H1 (cell line): ENCODE measurements around the gene MIOX. TPM values are rescaled to one million over a fixed set of nuclear protein-coding genes. Genes with fewer than 3 reads are reported as not detected.

Experiments
- CTCF ChIA-PET: fragments of 300-600 bp; sonication (Branson Sonifier 250); formaldehyde crosslinking; loops from one replicate; lab custom pipeline; 2021; ENCODE audit not compliant: partially characterized antibody; lab: Charles Lee
- POLR2A ChIA-PET: fragments of 300-600 bp; sonication (Branson Sonifier 250); formaldehyde crosslinking; loops from one replicate; lab custom pipeline; 2021; ENCODE audit warnings: inconsistent platforms; ENCODE audit not compliant: partially characterized antibody; lab: Charles Lee
- DNase-seq, 2 experiments: peaks; one replicate each; pipeline versions ENCODE4 v3.0.0 to v3.0.0-alpha.2; 2010 to 2022; ENCODE audit warnings: low spot score in 2 of 2, low read depth in 1 of 2, mixed read lengths in 1 of 2
- FAIRE-seq: peaks from 2 replicates; lab custom pipeline; 2011; peaks lifted over from hg19 to GRCh38; lab: Jason Lieb, UNC
- H2AFZ ChIP-seq: 2 replicates; pipeline ENCODE4 v1.8.1; 2012; ENCODE audit warnings: low read length, inconsistent platforms
- H2AK5ac ChIP-seq: 2 replicates; pipeline ENCODE4 v1.6.1; 2013; ENCODE audit warnings: low read depth, low read length
- H2BK120ac ChIP-seq: replicated peaks from 2 replicates; pipeline ENCODE3; 2013; ENCODE audit warnings: low read depth, low read length, inconsistent platforms
- H2BK12ac ChIP-seq: 2 replicates; pipeline ENCODE4 v1.6.1; 2013; ENCODE audit warnings: low read depth, low read length
- H2BK15ac ChIP-seq: 2 replicates; pipeline ENCODE4 v1.6.1; 2013; ENCODE audit warnings: low read length
- H2BK20ac ChIP-seq: 2 replicates; pipeline ENCODE4 v1.6.1; 2013; ENCODE audit warnings: low read length
- H2BK5ac ChIP-seq: 2 replicates; pipeline ENCODE4 v1.6.1; 2013; ENCODE audit warnings: low read depth, low read length
- H3K14ac ChIP-seq: 2 replicates; pipeline ENCODE4 v1.6.1; 2013; ENCODE audit warnings: inconsistent platforms; ENCODE audit not compliant: insufficient read length
- H3K18ac ChIP-seq: 2 replicates; pipeline ENCODE4 v1.6.1; 2013; ENCODE audit warnings: low read length; ENCODE audit errors: extremely low read depth
- H3K23ac ChIP-seq: 2 replicates; pipeline ENCODE4 v1.6.1; 2013; ENCODE audit warnings: inconsistent platforms; ENCODE audit not compliant: insufficient read length
- H3K23me2 ChIP-seq: 2 replicates; pipeline ENCODE4 v1.6.1; 2013; ENCODE audit warnings: low read depth, low read length
- H3K27ac ChIP-seq: 2 replicates; pipeline ENCODE4 v1.6.1; 2011; ENCODE audit warnings: low read depth, low read length, inconsistent platforms
- H3K27me3 ChIP-seq, 4 experiments: replicated peaks in 1 of 4; 1 replicate in 1 of 4; 2 replicates in 3 of 4; pipeline versions ENCODE4 v1.6.1 to v1.8.1; 2011 to 2013; ENCODE audit warnings: low read length in 3 of 4, mild to moderate bottlenecking in 3 of 4, inconsistent platforms in 2 of 4, mixed read lengths in 2 of 4, moderate library complexity in 1 of 4; ENCODE audit not compliant: control insufficient read depth in 3 of 4, insufficient read depth in 3 of 4; ENCODE audit errors: extremely low read depth in 1 of 4
- H3K36me3 ChIP-seq, 4 experiments: 2 replicates each; pipeline versions ENCODE4 v1.6.1 to v1.8.1; 2011 to 2013; ENCODE audit warnings: mild to moderate bottlenecking in 4 of 4, low read length in 3 of 4, moderate library complexity in 2 of 4, control low read depth in 1 of 4, inconsistent platforms in 1 of 4; ENCODE audit not compliant: insufficient read depth in 4 of 4, control insufficient read depth in 2 of 4
- H3K4ac ChIP-seq: replicated peaks from 2 replicates; pipeline ENCODE3; 2013; ENCODE audit warnings: low read length, low read depth, mixed read lengths, inconsistent platforms; ENCODE audit not compliant: insufficient read length
- H3K4me1 ChIP-seq, 4 experiments: replicated peaks in 1 of 4; 1 replicate in 1 of 4; 2 replicates in 3 of 4; pipeline versions ENCODE4 v1.6.1 to v1.8.1; 2011 to 2013; ENCODE audit warnings: low read length in 3 of 4, inconsistent platforms in 2 of 4, mixed read lengths in 1 of 4; ENCODE audit not compliant: insufficient read depth in 4 of 4, control insufficient read depth in 3 of 4
- H3K4me2 ChIP-seq, 2 experiments: 2 replicates each; pipeline versions ENCODE4 v1.6.1 to v1.8.1; 2011 to 2013; ENCODE audit warnings: low read depth in 2 of 2, low read length in 2 of 2, control low read depth in 1 of 2, inconsistent platforms in 1 of 2, mild to moderate bottlenecking in 1 of 2; ENCODE audit not compliant: insufficient read depth in 1 of 2
- H3K4me3 ChIP-seq, 4 experiments: fragments of 200-600, 300-600 bp in 1 of 4; sonication (generic), shearing (Covaris generic), sonication (Bioruptor Twin) in 1 of 4; 2 replicates each; pipeline versions ENCODE4 v1.5.1 to v1.8.1; 2011 to 2016; ENCODE audit warnings: low read length in 4 of 4, low read depth in 3 of 4, control low read depth in 2 of 4, inconsistent platforms in 2 of 4, mild to moderate bottlenecking in 2 of 4, mixed read lengths in 1 of 4, moderate library complexity in 1 of 4; ENCODE audit not compliant: insufficient read depth in 2 of 4; ENCODE audit errors: extremely low read depth in 1 of 4
- H3K56ac ChIP-seq: replicated peaks from 2 replicates; pipeline ENCODE3; 2013; ENCODE audit warnings: low read depth, mild to moderate bottlenecking, mixed read lengths, low read length, inconsistent platforms; ENCODE audit not compliant: insufficient read length
- H3K79me1 ChIP-seq: 2 replicates; pipeline ENCODE4 v1.6.1; 2013; ENCODE audit warnings: low read depth, low read length, control low read depth
- H3K79me2 ChIP-seq, 2 experiments: 2 replicates each; pipeline versions ENCODE4 v1.6.1 to v1.8.1; 2012 to 2013; ENCODE audit warnings: low read length in 2 of 2, mild to moderate bottlenecking in 2 of 2, inconsistent platforms in 1 of 2; ENCODE audit not compliant: insufficient read depth in 2 of 2, control insufficient read depth in 1 of 2
- H3K9ac ChIP-seq, 4 experiments: replicated peaks in 1 of 4; 1 replicate in 1 of 4; 2 replicates in 3 of 4; pipeline versions ENCODE4 v1.6.1 to v1.8.1; 2011 to 2013; ENCODE audit warnings: low read depth in 3 of 4, low read length in 3 of 4, control low read depth in 2 of 4, mild to moderate bottlenecking in 2 of 4, moderate library complexity in 2 of 4, inconsistent platforms in 1 of 4; ENCODE audit errors: extremely low read depth in 1 of 4
- H3K9me3 ChIP-seq, 2 experiments: 2 replicates each; pipeline versions ENCODE4 v1.6.1 to v1.8.1; 2012 to 2013; ENCODE audit warnings: mild to moderate bottlenecking in 2 of 2, moderate library complexity in 2 of 2, control low read depth in 1 of 2, inconsistent platforms in 1 of 2, low read depth in 1 of 2, low read length in 1 of 2, mixed read lengths in 1 of 2; ENCODE audit not compliant: insufficient read depth in 2 of 2
- H4K20me1 ChIP-seq, 2 experiments: replicated peaks in 1 of 2; 2 replicates each; pipeline versions ENCODE3 to v1.8.1; 2011 to 2013; ENCODE audit warnings: inconsistent platforms in 2 of 2, low read length in 2 of 2, mild to moderate bottlenecking in 1 of 2; ENCODE audit not compliant: insufficient read depth in 2 of 2, control insufficient read depth in 1 of 2
- H4K5ac ChIP-seq: 2 replicates; pipeline ENCODE4 v1.6.1; 2013; ENCODE audit warnings: low read length, low read depth, mixed read lengths, inconsistent platforms; ENCODE audit not compliant: insufficient read length
- H4K8ac ChIP-seq: 2 replicates; pipeline ENCODE4 v1.8.0; 2013; ENCODE audit warnings: mild to moderate bottlenecking, moderate library complexity, low read length, inconsistent platforms; ENCODE audit not compliant: insufficient read depth; ENCODE audit errors: extremely low read depth
- H4K91ac ChIP-seq: replicated peaks from 2 replicates; pipeline ENCODE3; 2013; ENCODE audit warnings: low read length, mixed read lengths, inconsistent platforms; ENCODE audit not compliant: insufficient read length
- CBX5 ChIP-seq: fragments of 300-800, 300-1000 bp; sonication (generic); IDR thresholded peaks from 2 replicates; pipeline ENCODE4 v1.7.1; 2016; ENCODE audit warnings: antibody characterized with exemption, low read length, low read depth
- CHD1 ChIP-seq: IDR thresholded peaks from 2 replicates; pipeline ENCODE4 v1.6.1; 2012; ENCODE audit warnings: low read depth, low read length, improper control_type of control experiment
- CHD2 ChIP-seq: IDR thresholded peaks from 2 replicates; pipeline ENCODE4 v1.6.1; 2012; ENCODE audit warnings: low read length, improper control_type of control experiment
- CTBP2 ChIP-seq: IDR thresholded peaks from 2 replicates; pipeline ENCODE4 v1.7.0; 2011; ENCODE audit warnings: borderline replicate concordance, mild to moderate bottlenecking, moderate library complexity, mixed read lengths, low read length; ENCODE audit not compliant: insufficient read depth, insufficient read length
- HDAC6 ChIP-seq: IDR thresholded peaks from one replicate; pipeline ENCODE4 v1.7.1; 2012; ENCODE audit warnings: low read depth, mild to moderate bottlenecking, inconsistent platforms, low read length, moderate library complexity
- JUND ChIP-seq: IDR thresholded peaks from 2 replicates; pipeline ENCODE4 v1.6.1; 2011; ENCODE audit warnings: mild to moderate bottlenecking, improper control_type of control experiment, low read length
- POLR2AphosphoS5 ChIP-seq: IDR thresholded peaks from 2 replicates; pipeline ENCODE4 v1.6.1; 2011; ENCODE audit warnings: low read depth, low read length
- SIRT6 ChIP-seq: IDR thresholded peaks from one replicate; pipeline ENCODE4 v1.7.1; 2012; ENCODE audit warnings: low read length, inconsistent platforms
- SIX5 ChIP-seq: IDR thresholded peaks from 2 replicates; pipeline ENCODE4 v1.6.1; 2011; ENCODE audit warnings: mild to moderate bottlenecking, low read depth, low read length
- SP1 ChIP-seq: IDR thresholded peaks from 2 replicates; pipeline ENCODE4 v1.6.1; 2011; ENCODE audit warnings: low read depth, low read length
- SP2 ChIP-seq: IDR thresholded peaks from 2 replicates; pipeline ENCODE4 v1.6.1; 2012; ENCODE audit warnings: mild to moderate bottlenecking, low read length, inconsistent platforms
- SP4 ChIP-seq: IDR thresholded peaks from 2 replicates; pipeline ENCODE4 v1.6.1; 2012; ENCODE audit warnings: low read length, inconsistent platforms
- SRF ChIP-seq: IDR thresholded peaks from 2 replicates; pipeline ENCODE4 v1.6.1; 2011; ENCODE audit warnings: mild to moderate bottlenecking, low read depth, low read length, moderate library complexity
- SUZ12 ChIP-seq: fragments of 200-600 bp; sonication (generic); IDR thresholded peaks from 2 replicates; pipeline ENCODE4 v1.6.1; 2012; ENCODE audit warnings: mild to moderate bottlenecking, inconsistent platforms, low read length, moderate library complexity, mixed read lengths
- TAF7 ChIP-seq: optimal IDR thresholded peaks from 2 replicates; pipeline ENCODE3; 2011; ENCODE audit warnings: low read depth, mild to moderate bottlenecking, inconsistent platforms, low read length, moderate library complexity, borderline replicate concordance
- WGBS, 2 experiments: shearing (Covaris generic) in 1 of 2; methylation state at CpG; one replicate each; pipeline versions ENCODE4 v1.1.6 to v1.1.7; 2013 to 2015; ENCODE audit warnings: low lambda C conversion rate in 2 of 2, mixed read lengths in 2 of 2, inconsistent platforms in 1 of 2, low coverage in 1 of 2, missing lambda C conversion rate in 1 of 2; ENCODE audit not compliant: insufficient replicate concordance in 2 of 2, insufficient coverage in 1 of 2, insufficient read length in 1 of 2; ENCODE audit errors: extremely low coverage in 1 of 2, missing lambda C conversion rate in 1 of 2; 5-methylcytosine and 5-hydroxymethylcytosine counted together
- polyA plus RNA-seq, 7 experiments: library from polyadenylated mRNA; depleted of rRNA in 3 of 7; stranded (reverse) in 5 of 7; unstranded in 2 of 7; fragments of >200 nt in 5 of 7; fragments of 200-250 nt in 2 of 7; gene quantifications; 1 replicate in 5 of 7; 2 replicates in 1 of 7; 4 replicates in 1 of 7; pipeline versions ENCODE4 v1.2.1 to v1.2.3, GENCODE V29; 2011 to 2013; ENCODE audit warnings: missing spikeins in 2 of 7, mixed read lengths in 2 of 7
- total RNA-seq: library from RNA; stranded (reverse); fragmentation: NEBNext Ultra II Directional; extraction: Animal tissue kit (Norgen Biotek cat#: 25700); gene quantifications from 2 replicates; pipeline ENCODE4 v1.2.1, GENCODE V29; 2021

The MIOX gene
- total and polyA plus RNA-seq, 2 of the 8 experiments (the other 6 are each of a cell fraction or from before 2014, with no cell fraction given), result 0.30 to 0.32 TPM

DNA sequence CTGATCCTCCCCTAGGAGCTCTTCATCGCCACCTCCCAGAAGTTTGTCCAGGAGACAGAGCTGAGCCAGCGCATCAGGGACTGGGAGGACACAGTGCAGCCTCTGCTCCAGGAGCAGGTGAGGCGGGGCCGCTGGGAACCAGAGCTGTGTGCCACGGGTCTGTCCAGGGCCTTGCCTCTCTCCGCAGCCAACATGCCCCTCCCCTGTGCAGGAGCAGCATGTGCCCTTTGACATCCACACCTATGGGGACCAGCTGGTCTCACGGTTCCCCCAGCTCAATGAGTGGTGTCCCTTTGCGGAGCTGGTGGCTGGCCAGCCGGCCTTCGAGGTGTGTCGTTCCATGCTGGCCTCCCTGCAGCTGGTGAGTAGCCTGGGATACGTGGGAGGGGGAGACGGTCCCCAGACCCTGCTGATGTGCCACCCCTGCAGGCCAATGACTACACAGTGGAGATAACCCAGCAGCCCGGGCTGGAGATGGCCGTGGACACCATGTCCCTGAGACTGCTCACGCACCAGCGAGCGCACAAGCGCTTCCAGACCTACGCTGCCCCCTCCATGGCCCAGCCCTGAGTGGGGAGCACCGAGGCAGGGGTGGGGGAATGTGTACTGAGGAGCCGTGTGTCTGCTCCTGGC, 36.3 kb downstream of the MIOX start:
- POLR2A ChIA-PET, result interaction anchor here (1.7 kb wide), 1 partner anchor 14 kb away, joined by 9 read pairs; the partner anchor contains the start of genes LMF2 and NCAPH2
- Histone ChIP-seq H3K79me1 (no peaks in the 10 kb centered on the region), H3K36me3 (peaks cover 4 to 25% (median 17%) of the 10 kb centered on the region in 4 experiments; a peak in 7 of 8 replicates), H2BK12ac (no peak overlapping the region), H3K4me1 (peaks cover 0 to 11% (median 6%) of the 10 kb centered on the region in 4 experiments; a peak in 5 of 7 replicates), H3K4me3 (no peak overlapping the region), H3K23ac (no peak overlapping the region), H3K18ac (no peak overlapping the region), H3K9ac (no peak overlapping the region), H2AK5ac (no peak overlapping the region), H4K91ac (no peak overlapping the region), H4K5ac (no peak overlapping the region), H3K27ac (no peak overlapping the region), H3K4ac (no peak overlapping the region), H2BK20ac (no peak overlapping the region), H3K9me3 (no peaks in the 10 kb centered on the region), H2BK5ac (no peak overlapping the region), H2BK15ac (no peak overlapping the region), H3K56ac (no peak overlapping the region), H4K20me1 (peaks cover 5 to 16% of the 10 kb centered on the region in 2 experiments), H3K27me3 (peaks cover 1 to 13% (median 7%) of the 10 kb centered on the region in 4 experiments; a peak in 6 of 7 replicates), H3K79me2 (no peaks in the 10 kb centered on the region), H3K23me2 (peaks cover 17% of the 10 kb centered on the region; the same call in 1 of the 2 replicates), H4K8ac (no peak overlapping the region)
- FAIRE-seq (no peak), DNase-seq (no peak)
- WGBS, 2 experiments, result 89% methylated on average over 20 of the region's 22 CpGs; no CpG with 5 or more reads in 1 of the 2 experiments
- CTCF ChIA-PET, result interaction anchor here (0.6 to 1.5 kb wide), 5 partner anchors 14 to 119 kb away, joined by 3 to 4 read pairs (median 3); no protein-coding TSS in a partner anchor
- no peak for TF ChIP-seq JUND
- TF ChIP-seq CTBP2, result no peak
- no peak for TF ChIP-seq SIX5
- no peak for TF ChIP-seq CHD2
- TF ChIP-seq SRF, result no peak
- no peak for TF ChIP-seq TAF7
- no peak for TF ChIP-seq CHD1
- TF ChIP-seq SUZ12, result no peak
- no peak for TF ChIP-seq POLR2AphosphoS5
- no peak for TF ChIP-seq HDAC6
- TF ChIP-seq SP1, result no peak
- TF ChIP-seq CBX5, result no peak
- TF ChIP-seq SP4, result no peak
- TF ChIP-seq SP2, result no peak
- no peak for TF ChIP-seq SIRT6
- TF ChIP-seq, all 59 proteins: peak for 0
- H2AFZ ChIP-seq, result no peak overlapping the region
- no peak overlapping the region for H3K14ac ChIP-seq
- no peak overlapping the region for H2BK120ac ChIP-seq
- no peak overlapping the region for H3K4me2 ChIP-seq
